H1 (cell line): ENCODE measurements around the gene RBMS1. TPM values are rescaled to one million over a fixed set of nuclear protein-coding genes. Genes with fewer than 3 reads are reported as not detected.

Source experiments
- CTCF ChIA-PET: fragments of 300-600 bp; sonication (Branson Sonifier 250); formaldehyde crosslinking; loops from one replicate; lab custom pipeline; 2021; ENCODE audit not compliant: partially characterized antibody; lab: Charles Lee
- POLR2A ChIA-PET: fragments of 300-600 bp; sonication (Branson Sonifier 250); formaldehyde crosslinking; loops from one replicate; lab custom pipeline; 2021; ENCODE audit warnings: inconsistent platforms; ENCODE audit not compliant: partially characterized antibody; lab: Charles Lee
- DNase-seq, 2 experiments: peaks; one replicate each; pipeline versions ENCODE4 v3.0.0 to v3.0.0-alpha.2; 2010 to 2022; ENCODE audit warnings: low spot score in 2 of 2, low read depth in 1 of 2, mixed read lengths in 1 of 2
- FAIRE-seq: peaks from 2 replicates; lab custom pipeline; 2011; peaks lifted over from hg19 to GRCh38; lab: Jason Lieb, UNC
- H2AFZ ChIP-seq: 2 replicates; pipeline ENCODE4 v1.8.1; 2012; ENCODE audit warnings: low read length, inconsistent platforms
- H2AK5ac ChIP-seq: 2 replicates; pipeline ENCODE4 v1.6.1; 2013; ENCODE audit warnings: low read depth, low read length
- H2BK120ac ChIP-seq: replicated peaks from 2 replicates; pipeline ENCODE3; 2013; ENCODE audit warnings: low read depth, low read length, inconsistent platforms
- H2BK12ac ChIP-seq: 2 replicates; pipeline ENCODE4 v1.6.1; 2013; ENCODE audit warnings: low read depth, low read length
- H2BK15ac ChIP-seq: 2 replicates; pipeline ENCODE4 v1.6.1; 2013; ENCODE audit warnings: low read length
- H2BK20ac ChIP-seq: 2 replicates; pipeline ENCODE4 v1.6.1; 2013; ENCODE audit warnings: low read length
- H2BK5ac ChIP-seq: 2 replicates; pipeline ENCODE4 v1.6.1; 2013; ENCODE audit warnings: low read depth, low read length
- H3K14ac ChIP-seq: 2 replicates; pipeline ENCODE4 v1.6.1; 2013; ENCODE audit warnings: inconsistent platforms; ENCODE audit not compliant: insufficient read length
- H3K18ac ChIP-seq: 2 replicates; pipeline ENCODE4 v1.6.1; 2013; ENCODE audit warnings: low read length; ENCODE audit errors: extremely low read depth
- H3K23ac ChIP-seq: 2 replicates; pipeline ENCODE4 v1.6.1; 2013; ENCODE audit warnings: inconsistent platforms; ENCODE audit not compliant: insufficient read length
- H3K23me2 ChIP-seq: 2 replicates; pipeline ENCODE4 v1.6.1; 2013; ENCODE audit warnings: low read depth, low read length
- H3K27ac ChIP-seq: 2 replicates; pipeline ENCODE4 v1.6.1; 2011; ENCODE audit warnings: low read depth, low read length, inconsistent platforms
- H3K27me3 ChIP-seq, 4 experiments: replicated peaks in 1 of 4; 1 replicate in 1 of 4; 2 replicates in 3 of 4; pipeline versions ENCODE4 v1.6.1 to v1.8.1; 2011 to 2013; ENCODE audit warnings: low read length in 3 of 4, mild to moderate bottlenecking in 3 of 4, inconsistent platforms in 2 of 4, mixed read lengths in 2 of 4, moderate library complexity in 1 of 4; ENCODE audit not compliant: control insufficient read depth in 3 of 4, insufficient read depth in 3 of 4; ENCODE audit errors: extremely low read depth in 1 of 4
- H3K36me3 ChIP-seq, 4 experiments: 2 replicates each; pipeline versions ENCODE4 v1.6.1 to v1.8.1; 2011 to 2013; ENCODE audit warnings: mild to moderate bottlenecking in 4 of 4, low read length in 3 of 4, moderate library complexity in 2 of 4, control low read depth in 1 of 4, inconsistent platforms in 1 of 4; ENCODE audit not compliant: insufficient read depth in 4 of 4, control insufficient read depth in 2 of 4
- H3K4ac ChIP-seq: replicated peaks from 2 replicates; pipeline ENCODE3; 2013; ENCODE audit warnings: low read length, low read depth, mixed read lengths, inconsistent platforms; ENCODE audit not compliant: insufficient read length
- H3K4me1 ChIP-seq, 4 experiments: replicated peaks in 1 of 4; 1 replicate in 1 of 4; 2 replicates in 3 of 4; pipeline versions ENCODE4 v1.6.1 to v1.8.1; 2011 to 2013; ENCODE audit warnings: low read length in 3 of 4, inconsistent platforms in 2 of 4, mixed read lengths in 1 of 4; ENCODE audit not compliant: insufficient read depth in 4 of 4, control insufficient read depth in 3 of 4
- H3K4me2 ChIP-seq, 2 experiments: 2 replicates each; pipeline versions ENCODE4 v1.6.1 to v1.8.1; 2011 to 2013; ENCODE audit warnings: low read depth in 2 of 2, low read length in 2 of 2, control low read depth in 1 of 2, inconsistent platforms in 1 of 2, mild to moderate bottlenecking in 1 of 2; ENCODE audit not compliant: insufficient read depth in 1 of 2
- H3K4me3 ChIP-seq, 4 experiments: fragments of 200-600, 300-600 bp in 1 of 4; sonication (generic), shearing (Covaris generic), sonication (Bioruptor Twin) in 1 of 4; 2 replicates each; pipeline versions ENCODE4 v1.5.1 to v1.8.1; 2011 to 2016; ENCODE audit warnings: low read length in 4 of 4, low read depth in 3 of 4, control low read depth in 2 of 4, inconsistent platforms in 2 of 4, mild to moderate bottlenecking in 2 of 4, mixed read lengths in 1 of 4, moderate library complexity in 1 of 4; ENCODE audit not compliant: insufficient read depth in 2 of 4; ENCODE audit errors: extremely low read depth in 1 of 4
- H3K56ac ChIP-seq: replicated peaks from 2 replicates; pipeline ENCODE3; 2013; ENCODE audit warnings: low read depth, mild to moderate bottlenecking, mixed read lengths, low read length, inconsistent platforms; ENCODE audit not compliant: insufficient read length
- H3K79me1 ChIP-seq: 2 replicates; pipeline ENCODE4 v1.6.1; 2013; ENCODE audit warnings: low read depth, low read length, control low read depth
- H3K79me2 ChIP-seq, 2 experiments: 2 replicates each; pipeline versions ENCODE4 v1.6.1 to v1.8.1; 2012 to 2013; ENCODE audit warnings: low read length in 2 of 2, mild to moderate bottlenecking in 2 of 2, inconsistent platforms in 1 of 2; ENCODE audit not compliant: insufficient read depth in 2 of 2, control insufficient read depth in 1 of 2
- H3K9ac ChIP-seq, 4 experiments: replicated peaks in 1 of 4; 1 replicate in 1 of 4; 2 replicates in 3 of 4; pipeline versions ENCODE4 v1.6.1 to v1.8.1; 2011 to 2013; ENCODE audit warnings: low read depth in 3 of 4, low read length in 3 of 4, control low read depth in 2 of 4, mild to moderate bottlenecking in 2 of 4, moderate library complexity in 2 of 4, inconsistent platforms in 1 of 4; ENCODE audit errors: extremely low read depth in 1 of 4
- H3K9me3 ChIP-seq, 2 experiments: 2 replicates each; pipeline versions ENCODE4 v1.6.1 to v1.8.1; 2012 to 2013; ENCODE audit warnings: mild to moderate bottlenecking in 2 of 2, moderate library complexity in 2 of 2, control low read depth in 1 of 2, inconsistent platforms in 1 of 2, low read depth in 1 of 2, low read length in 1 of 2, mixed read lengths in 1 of 2; ENCODE audit not compliant: insufficient read depth in 2 of 2
- H4K20me1 ChIP-seq, 2 experiments: replicated peaks in 1 of 2; 2 replicates each; pipeline versions ENCODE3 to v1.8.1; 2011 to 2013; ENCODE audit warnings: inconsistent platforms in 2 of 2, low read length in 2 of 2, mild to moderate bottlenecking in 1 of 2; ENCODE audit not compliant: insufficient read depth in 2 of 2, control insufficient read depth in 1 of 2
- H4K5ac ChIP-seq: 2 replicates; pipeline ENCODE4 v1.6.1; 2013; ENCODE audit warnings: low read length, low read depth, mixed read lengths, inconsistent platforms; ENCODE audit not compliant: insufficient read length
- H4K8ac ChIP-seq: 2 replicates; pipeline ENCODE4 v1.8.0; 2013; ENCODE audit warnings: mild to moderate bottlenecking, moderate library complexity, low read length, inconsistent platforms; ENCODE audit not compliant: insufficient read depth; ENCODE audit errors: extremely low read depth
- H4K91ac ChIP-seq: replicated peaks from 2 replicates; pipeline ENCODE3; 2013; ENCODE audit warnings: low read length, mixed read lengths, inconsistent platforms; ENCODE audit not compliant: insufficient read length
- BRCA1 ChIP-seq: IDR thresholded peaks from 2 replicates; pipeline ENCODE4 v1.6.1; 2012; ENCODE audit warnings: low read depth, low read length, improper control_type of control experiment
- CHD1 ChIP-seq: IDR thresholded peaks from 2 replicates; pipeline ENCODE4 v1.6.1; 2012; ENCODE audit warnings: low read depth, low read length, improper control_type of control experiment
- WGBS, 2 experiments: shearing (Covaris generic) in 1 of 2; methylation state at CpG; one replicate each; pipeline versions ENCODE4 v1.1.6 to v1.1.7; 2013 to 2015; ENCODE audit warnings: low lambda C conversion rate in 2 of 2, mixed read lengths in 2 of 2, inconsistent platforms in 1 of 2, low coverage in 1 of 2, missing lambda C conversion rate in 1 of 2; ENCODE audit not compliant: insufficient replicate concordance in 2 of 2, insufficient coverage in 1 of 2, insufficient read length in 1 of 2; ENCODE audit errors: extremely low coverage in 1 of 2, missing lambda C conversion rate in 1 of 2; 5-methylcytosine and 5-hydroxymethylcytosine counted together
- polyA plus RNA-seq, 7 experiments: library from polyadenylated mRNA; depleted of rRNA in 3 of 7; stranded (reverse) in 5 of 7; unstranded in 2 of 7; fragments of >200 nt in 5 of 7; fragments of 200-250 nt in 2 of 7; gene quantifications; 1 replicate in 5 of 7; 2 replicates in 1 of 7; 4 replicates in 1 of 7; pipeline versions ENCODE4 v1.2.1 to v1.2.3, GENCODE V29; 2011 to 2013; ENCODE audit warnings: missing spikeins in 2 of 7, mixed read lengths in 2 of 7
- total RNA-seq: library from RNA; stranded (reverse); fragmentation: NEBNext Ultra II Directional; extraction: Animal tissue kit (Norgen Biotek cat#: 25700); gene quantifications from 2 replicates; pipeline ENCODE4 v1.2.1, GENCODE V29; 2021

The RBMS1 gene
- total and polyA plus RNA-seq, 2 of the 8 experiments (the other 6 are each of a cell fraction or from before 2014, with no cell fraction given): 53.7 to 60.0 TPM

- 89% methylated on average over 2 of the region's 2 CpGs; no CpG with 5 or more reads in 1 of the 2 experiments for WGBS, 2 experiments
- H3K79me1 ChIP-seq: peaks cover 2% of the 10 kb centered on the region; the same call in 1 of the 2 replicates
- TF ChIP-seq BRCA1 (no peak), CHD1 (no peak)
Measured at GRCh38 chr2:160349306-160349705, 144.3 kb downstream of the RBMS1 start.

More at GRCh38 chr2:160349306-160349705, 144.3 kb downstream of the RBMS1 start:
- Histone ChIP-seq H2BK120ac (no peak overlapping the region), H4K8ac (no peak overlapping the region), H2AK5ac (no peak overlapping the region), H2AFZ (no peak overlapping the region), H3K4ac (no peak overlapping the region), H4K5ac (no peak overlapping the region), H3K18ac (no peak overlapping the region), H2BK12ac (no peak overlapping the region), H3K23ac (no peak overlapping the region), H3K4me1 (no peaks in the 10 kb centered on the region), H3K9ac (no peak overlapping the region), H3K27ac (no peak overlapping the region), H3K4me2 (no peak overlapping the region), H3K4me3 (no peak overlapping the region), H2BK15ac (no peak overlapping the region), H4K20me1 (no peaks in the 10 kb centered on the region), H3K14ac (no peak overlapping the region), H3K27me3 (no peaks in the 10 kb centered on the region), H3K79me2 (peaks cover 0 to 41% of the 10 kb centered on the region in 2 experiments; a peak in 3 of 4 replicates), H3K23me2 (no peaks in the 10 kb centered on the region), H2BK20ac (no peak overlapping the region), H3K56ac (no peak overlapping the region), H3K36me3 (0 out of 8 replicates have a peak, but pooled peaks cover 0 to 4% (median 0%) of the 10 kb centered on the region in 4 experiments), H4K91ac (no peak overlapping the region), H3K9me3 (no peaks in the 10 kb centered on the region), H2BK5ac (no peak overlapping the region)
- ChIA-PET POLR2A (no interaction called here), CTCF (interaction anchor here (1.5 kb wide), 1 partner anchor 27 kb away, joined by 3 read pairs; no protein-coding TSS in a partner anchor)
- no peak for FAIRE-seq
- no peak for DNase-seq
